ENCODE measurements around the gene FERMT3.

The FERMT3 gene

DNA sequence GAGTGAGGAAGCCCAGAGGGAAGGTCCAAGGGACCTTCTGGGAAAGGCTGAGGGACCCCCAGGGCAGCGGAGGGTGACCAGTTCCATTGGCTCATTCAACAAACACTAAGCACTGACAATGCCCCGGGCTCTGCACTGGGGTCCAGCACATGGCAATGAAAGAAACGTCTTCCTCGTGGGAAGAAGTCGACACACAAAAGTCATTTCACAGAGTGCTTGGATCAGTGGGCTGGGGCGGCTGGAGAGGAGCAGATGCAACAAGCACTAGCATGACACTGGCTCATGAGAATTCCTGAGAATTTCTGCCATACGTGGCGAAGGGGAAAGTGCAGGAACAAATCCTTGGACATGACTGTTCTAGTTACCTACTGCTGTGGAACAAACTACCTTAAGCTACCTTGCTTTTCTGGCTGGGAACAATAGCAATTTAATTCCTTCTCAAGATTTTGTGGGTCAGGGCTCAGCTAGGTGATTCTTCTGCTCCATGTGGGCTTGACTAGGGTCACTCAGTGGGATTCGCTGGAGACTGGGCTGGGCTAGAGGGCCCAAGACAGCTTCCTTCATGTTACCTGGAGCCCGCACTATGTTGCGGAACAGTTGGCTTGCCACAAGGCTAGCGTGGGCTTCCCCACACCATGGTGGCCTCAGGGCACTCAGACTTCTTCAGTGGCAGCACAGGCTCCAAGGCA is 27.4 kb upstream of the FERMT3 start:
- TF ChIP-seq, protein P1, sequence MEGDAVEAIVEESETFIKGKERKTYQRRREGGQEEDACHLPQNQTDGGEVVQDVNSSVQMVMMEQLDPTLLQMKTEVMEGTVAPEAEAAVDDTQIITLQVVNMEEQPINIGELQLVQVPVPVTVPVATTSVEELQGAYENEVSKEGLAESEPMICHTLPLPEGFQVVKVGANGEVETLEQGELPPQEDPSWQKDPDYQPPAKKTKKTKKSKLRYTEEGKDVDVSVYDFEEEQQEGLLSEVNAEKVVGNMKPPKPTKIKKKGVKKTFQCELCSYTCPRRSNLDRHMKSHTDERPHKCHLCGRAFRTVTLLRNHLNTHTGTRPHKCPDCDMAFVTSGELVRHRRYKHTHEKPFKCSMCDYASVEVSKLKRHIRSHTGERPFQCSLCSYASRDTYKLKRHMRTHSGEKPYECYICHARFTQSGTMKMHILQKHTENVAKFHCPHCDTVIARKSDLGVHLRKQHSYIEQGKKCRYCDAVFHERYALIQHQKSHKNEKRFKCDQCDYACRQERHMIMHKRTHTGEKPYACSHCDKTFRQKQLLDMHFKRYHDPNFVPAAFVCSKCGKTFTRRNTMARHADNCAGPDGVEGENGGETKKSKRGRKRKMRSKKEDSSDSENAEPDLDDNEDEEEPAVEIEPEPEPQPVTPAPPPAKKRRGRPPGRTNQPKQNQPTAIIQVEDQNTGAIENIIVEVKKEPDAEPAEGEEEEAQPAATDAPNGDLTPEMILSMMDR (IDR thresholded peaks at IDR 0.05; ENCODE audit: control insufficient read depth, insufficient read depth, low read depth, low read length, missing control alignments), result no peak
- H3K4me3 ChIP-seq (ENCODE audit: control insufficient read depth, low read depth, low read length), result no peak overlapping the region
- no peak for DNase-seq (ENCODE audit: low read depth)

DNA sequence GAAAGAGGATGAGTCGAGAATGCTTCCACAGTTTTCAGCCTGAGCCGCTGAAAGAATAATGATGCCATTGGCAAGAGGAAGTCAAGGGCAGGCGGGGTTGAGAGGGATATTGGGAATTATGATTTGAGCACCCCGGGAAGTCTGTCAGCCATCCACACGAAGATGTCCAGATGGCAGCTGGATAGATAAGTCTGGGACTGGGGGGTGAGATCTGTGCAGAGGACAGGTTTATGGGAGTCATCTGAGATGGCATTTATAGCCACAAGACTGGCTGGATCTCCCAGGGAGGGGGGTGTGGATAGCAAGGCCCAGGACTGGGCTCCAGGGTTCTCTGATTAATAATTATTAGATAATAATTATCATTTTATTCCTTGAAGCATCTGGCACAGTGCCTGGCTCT is 25.6 kb upstream of the FERMT3 start:
- no peak for DNase-seq (ENCODE audit: low read depth)
- H3K4me3 ChIP-seq (ENCODE audit: control insufficient read depth, low read depth, low read length), result no peak overlapping the region
- TF ChIP-seq, protein P1 (IDR thresholded peaks at IDR 0.05; ENCODE audit: control insufficient read depth, insufficient read depth, low read depth, low read length, missing control alignments), result no peak

DNA sequence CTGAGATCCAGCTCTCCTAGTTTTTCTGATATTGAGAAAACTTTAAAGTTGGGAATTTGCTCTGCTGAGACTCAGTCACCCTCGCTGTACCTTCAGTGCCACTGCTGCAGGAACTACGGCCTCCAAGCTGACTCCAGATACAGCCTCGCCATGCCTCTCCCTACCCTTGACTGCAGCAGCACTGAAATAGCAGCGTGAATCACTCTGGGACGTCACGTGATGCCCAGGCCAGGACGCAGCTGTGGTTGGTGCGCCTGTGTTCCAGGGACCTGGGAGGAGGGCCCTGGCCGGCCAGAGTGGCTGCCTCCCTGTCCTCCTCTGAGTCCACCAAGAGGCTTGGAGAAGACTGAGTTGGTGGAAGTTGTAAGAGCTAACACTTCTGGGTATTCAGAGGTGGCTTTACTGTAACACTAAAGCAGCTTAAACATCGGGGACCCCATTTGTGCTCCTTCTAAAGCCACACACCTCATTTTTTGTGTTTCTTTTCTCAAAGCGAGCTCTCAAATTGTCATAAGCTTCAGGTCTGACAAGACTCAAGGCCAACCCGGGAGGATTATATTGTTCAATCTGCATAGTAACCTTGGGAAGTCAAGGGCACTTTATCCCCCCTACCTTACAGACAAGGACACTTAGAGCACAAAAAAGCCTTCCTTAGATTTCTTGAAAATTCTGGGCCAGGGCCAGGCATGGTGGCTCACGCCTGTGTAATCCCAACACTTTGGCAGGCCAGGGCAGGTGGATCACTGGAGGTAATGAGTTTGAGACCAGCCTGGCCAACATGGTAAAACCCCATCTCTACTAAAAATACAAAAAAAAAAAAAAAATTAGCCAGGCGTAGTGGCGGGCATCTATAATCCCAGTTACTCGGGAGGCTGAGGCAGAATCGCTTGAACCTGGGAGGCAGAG is 24.8 kb upstream of the FERMT3 start:
- peak; percentile 73 for DNase-seq (ENCODE audit: low read depth)
- TF ChIP-seq, protein P1 (IDR thresholded peaks at IDR 0.05; ENCODE audit: control insufficient read depth, insufficient read depth, low read depth, low read length, missing control alignments), result no peak
- no peak overlapping the region for H3K4me3 ChIP-seq (ENCODE audit: control insufficient read depth, low read depth, low read length)

DNA sequence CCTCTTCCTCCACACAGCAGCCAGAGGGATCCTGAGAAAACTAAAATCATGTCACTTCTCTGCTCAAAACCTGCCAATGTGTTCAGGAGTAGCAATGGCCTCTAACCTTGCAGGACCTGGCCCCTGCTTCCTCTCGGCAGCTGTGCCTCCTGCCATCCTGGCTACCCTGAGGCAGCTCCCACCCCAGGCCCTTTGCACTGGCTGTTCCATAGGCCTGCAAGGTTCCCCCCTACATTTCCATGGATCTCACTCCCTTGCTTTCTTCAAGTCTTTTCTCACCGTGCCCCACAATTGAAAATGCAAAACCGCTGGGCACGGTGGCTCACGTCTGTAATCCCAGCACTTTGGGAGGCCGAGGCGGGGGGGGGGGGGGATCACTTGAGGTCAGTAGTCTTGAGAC is 22.6 kb upstream of the FERMT3 start:
- TF ChIP-seq, protein P1 (IDR thresholded peaks at IDR 0.05; ENCODE audit: control insufficient read depth, insufficient read depth, low read depth, low read length, missing control alignments), result no peak
- no peak overlapping the region for H3K4me3 ChIP-seq (ENCODE audit: control insufficient read depth, low read depth, low read length)
- no peak for DNase-seq (ENCODE audit: low read depth)

DNA sequence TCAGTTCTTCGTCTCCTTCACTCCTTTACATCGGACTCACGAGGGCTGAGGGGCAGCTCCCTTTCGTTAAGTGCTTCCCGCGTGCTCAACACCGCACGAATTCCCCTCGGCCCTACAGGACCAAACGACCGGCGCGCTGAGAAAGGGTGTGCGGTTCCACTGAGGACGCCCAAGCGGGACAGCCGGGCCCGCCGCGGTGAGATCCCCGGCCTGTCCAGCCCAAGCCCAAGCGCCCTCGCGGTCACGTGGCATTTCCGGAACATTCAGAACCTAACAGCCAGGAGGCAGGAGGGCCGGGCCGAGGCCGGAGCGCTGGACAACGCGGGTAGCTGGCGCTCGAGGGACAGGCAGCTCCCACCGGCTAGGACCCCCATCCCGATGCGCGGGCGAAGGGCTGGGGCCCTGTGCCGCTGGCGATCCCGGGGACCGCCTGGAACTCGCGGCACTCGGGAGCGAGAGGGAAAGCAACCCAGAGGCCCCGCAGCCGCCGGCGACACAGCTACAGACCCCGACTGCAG is 21.3 kb upstream of the FERMT3 start:
- DNase-seq (ENCODE audit: low read depth), result peak; percentile 47
- TF ChIP-seq, protein P1 (IDR thresholded peaks at IDR 0.05; ENCODE audit: control insufficient read depth, insufficient read depth, low read depth, low read length, missing control alignments), result peak; percentile 52
- peak overlapping the region; percentile 79 for H3K4me3 ChIP-seq (ENCODE audit: control insufficient read depth, low read depth, low read length)

DNA sequence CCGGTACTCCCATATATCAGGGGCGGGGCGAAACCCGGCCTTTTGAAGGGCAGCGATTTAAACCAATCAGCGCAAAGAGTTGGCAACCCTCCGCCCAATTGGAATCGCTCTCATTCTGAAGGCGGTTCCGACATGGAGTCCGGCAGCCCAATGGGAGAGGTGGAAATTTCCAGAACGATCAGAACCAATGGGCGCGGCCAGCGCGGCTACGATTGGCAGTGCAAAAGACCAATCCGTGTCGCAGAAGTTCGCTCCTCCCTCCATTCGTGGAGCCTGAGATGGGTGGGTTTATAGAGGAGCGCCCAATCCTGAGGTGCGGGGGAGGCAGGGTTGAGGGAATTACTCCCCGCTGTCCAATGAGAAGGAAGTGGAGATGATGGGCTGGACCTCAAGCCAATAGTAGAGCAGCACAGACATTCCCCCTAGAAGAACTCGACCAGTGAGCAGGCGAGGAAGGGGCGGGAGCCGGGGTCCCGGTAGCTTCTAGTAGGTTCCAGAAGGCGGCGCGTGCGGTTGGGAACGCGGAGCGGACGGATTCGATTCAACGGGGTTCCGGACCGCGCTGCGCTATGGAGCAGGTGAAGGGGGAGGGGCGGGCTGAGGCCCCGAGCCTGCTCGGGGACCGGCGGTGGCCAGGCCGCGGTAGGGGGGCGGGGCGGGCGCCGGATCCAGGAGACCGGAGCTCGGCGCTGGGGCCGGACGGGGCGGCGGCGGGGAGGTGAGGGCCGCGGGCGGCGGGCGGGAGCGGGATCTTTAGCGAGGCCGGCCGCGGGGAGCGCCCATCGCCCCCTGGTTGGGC is 20.6 kb upstream of the FERMT3 start, which contains the start of gene STIP1:
Gene STIP1, plus strand, starts transcription at position 479 of the 799 bp plus-strand sequence. Its CDS starts 91 bp downstream, at position 570.
- TF ChIP-seq, protein P1 (IDR thresholded peaks at IDR 0.05; ENCODE audit: control insufficient read depth, insufficient read depth, low read depth, low read length, missing control alignments), result peak; percentile 61
- H3K4me3 ChIP-seq (ENCODE audit: control insufficient read depth, low read depth, low read length), result peak within 1 kb of the TSS; percentile 79
- DNase-seq (ENCODE audit: low read depth), result peak; percentile 100

All from AG09309 (cell line).